ENCODE data around the gene FOXN3.
"Not testable (repeated sequence)": the region's sequence is repeated elsewhere in the genome, so short reads cannot be mapped to it uniquely, and the experiment has no call there.

Gene FOXN3

GRCh38 chr14:89267163-89267562, 149.9 kb downstream of the FOXN3 start:
- no peak for DNase-seq

DNA sequence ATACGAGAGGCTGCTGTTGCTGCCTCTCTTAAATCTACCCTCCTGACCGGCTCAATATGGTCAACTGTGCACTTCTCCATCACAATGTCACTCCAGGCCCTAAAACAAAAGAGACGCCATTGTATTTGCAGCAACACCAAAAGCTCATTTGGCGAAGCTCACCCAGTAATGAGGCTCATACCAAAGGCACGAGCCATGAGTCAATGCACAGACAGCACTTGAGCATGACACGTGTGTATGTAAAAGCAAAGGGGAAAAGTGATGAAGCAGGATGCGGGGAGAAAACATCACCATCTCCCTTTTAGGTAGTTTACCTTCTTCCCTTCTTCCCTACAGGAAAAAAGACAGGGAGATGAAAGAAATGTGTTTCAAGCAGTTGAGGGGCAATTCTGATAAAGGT, 150.3 kb downstream of the FOXN3 start:
- DNase-seq = no peak

DNA sequence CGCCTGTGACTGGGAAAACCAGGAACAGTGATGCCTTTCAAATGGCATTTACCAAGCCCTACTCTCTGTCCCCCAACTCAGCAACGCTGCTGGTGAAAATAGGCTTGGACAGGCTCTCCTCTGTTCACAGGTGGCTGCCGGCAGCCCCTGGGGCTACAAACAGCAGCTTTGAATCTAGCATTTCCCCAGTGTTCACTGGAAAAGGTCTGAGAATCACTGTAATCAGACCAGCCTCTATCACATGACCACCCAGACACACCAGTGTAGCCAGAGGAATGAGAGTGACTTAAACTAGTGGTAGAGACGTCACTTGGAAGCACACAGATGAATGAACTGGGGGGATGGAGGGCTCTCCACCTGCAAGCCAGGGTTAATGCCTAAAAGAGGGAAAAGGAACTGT, 151.8 kb downstream of the FOXN3 start:
- DNase-seq = no peak

GRCh38 chr14:89264196-89264800, 152.7 kb downstream of the FOXN3 start:
- DNase-seq = no peak

DNA sequence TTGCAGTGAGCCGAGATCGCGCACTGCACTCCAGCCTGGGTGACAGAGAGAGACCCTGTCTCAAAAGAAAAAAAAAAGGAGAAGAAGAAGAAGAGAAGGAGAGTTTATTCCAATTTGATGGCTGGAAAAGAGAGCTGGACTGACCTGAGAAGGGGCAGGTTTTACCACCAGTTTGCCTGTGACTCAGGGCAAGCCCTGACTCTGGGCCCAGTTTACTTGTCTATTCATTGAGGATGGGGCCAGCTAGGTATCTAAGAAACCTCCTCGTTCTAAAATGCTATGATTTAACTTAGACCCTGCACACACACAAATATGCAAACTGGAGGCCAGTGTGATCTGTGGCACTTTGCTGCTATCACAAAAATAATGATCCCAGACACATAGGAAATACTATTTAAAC, 155.0 kb downstream of the FOXN3 start:
- DNase-seq = no peak

- no peak for DNase-seq
Measured at GRCh38 chr14:89260898-89261297, 156.1 kb downstream of the FOXN3 start.

GRCh38 chr14:89259951-89260609, 157.0 kb downstream of the FOXN3 start:
- DNase-seq = no peak

- no peak for DNase-seq
Measured at GRCh38 chr14:89258728-89259273, 158.2 kb downstream of the FOXN3 start.

- no peak for DNase-seq
Measured at GRCh38 chr14:89256951-89257350, 160.1 kb downstream of the FOXN3 start.

DNA sequence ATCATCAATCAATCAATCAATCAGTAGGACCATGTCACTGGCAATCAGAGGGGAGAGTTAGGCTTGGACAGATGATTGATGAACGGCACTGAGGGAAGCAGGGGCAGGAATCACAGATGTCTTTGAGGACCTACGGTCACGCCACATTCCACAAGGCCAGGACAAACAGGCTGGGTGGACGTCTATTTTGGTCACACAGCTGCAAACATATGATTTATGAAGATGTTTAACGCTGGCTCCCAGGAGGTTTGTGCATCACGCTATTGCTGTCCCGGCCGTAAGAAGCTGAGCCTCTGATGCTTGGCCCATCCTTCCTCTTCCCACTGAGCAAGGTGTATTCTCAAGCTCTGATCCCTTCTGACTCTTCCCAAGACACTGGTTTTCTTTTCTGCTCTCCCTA, 160.8 kb downstream of the FOXN3 start:
- DNase-seq = no peak

DNA sequence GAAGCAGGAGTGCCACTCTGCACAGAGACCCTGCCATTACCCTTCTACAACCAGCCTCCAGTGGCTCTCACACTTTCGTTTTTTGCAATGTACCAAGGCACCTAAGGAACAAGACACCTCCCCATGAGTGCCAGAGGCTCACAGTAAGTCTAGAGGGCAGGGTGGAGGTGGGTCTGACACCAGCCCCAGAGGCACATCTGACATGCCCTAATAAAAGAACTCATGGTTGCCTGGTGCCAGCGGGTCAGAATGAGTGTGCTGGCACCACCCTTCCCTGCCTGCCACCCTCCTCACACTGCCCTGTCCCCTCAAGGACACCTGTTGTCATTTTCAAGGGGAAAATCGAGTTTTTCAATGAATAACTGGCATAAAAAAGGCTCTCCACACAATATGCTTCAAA, 161.2 kb downstream of the FOXN3 start:
- no peak for DNase-seq

- no peak for DNase-seq
Measured at GRCh38 chr14:89255012-89255411, 162.0 kb downstream of the FOXN3 start.

GRCh38 chr14:89254166-89254909, 162.7 kb downstream of the FOXN3 start:
- DNase-seq = peak; percentile 66 to 69

DNA sequence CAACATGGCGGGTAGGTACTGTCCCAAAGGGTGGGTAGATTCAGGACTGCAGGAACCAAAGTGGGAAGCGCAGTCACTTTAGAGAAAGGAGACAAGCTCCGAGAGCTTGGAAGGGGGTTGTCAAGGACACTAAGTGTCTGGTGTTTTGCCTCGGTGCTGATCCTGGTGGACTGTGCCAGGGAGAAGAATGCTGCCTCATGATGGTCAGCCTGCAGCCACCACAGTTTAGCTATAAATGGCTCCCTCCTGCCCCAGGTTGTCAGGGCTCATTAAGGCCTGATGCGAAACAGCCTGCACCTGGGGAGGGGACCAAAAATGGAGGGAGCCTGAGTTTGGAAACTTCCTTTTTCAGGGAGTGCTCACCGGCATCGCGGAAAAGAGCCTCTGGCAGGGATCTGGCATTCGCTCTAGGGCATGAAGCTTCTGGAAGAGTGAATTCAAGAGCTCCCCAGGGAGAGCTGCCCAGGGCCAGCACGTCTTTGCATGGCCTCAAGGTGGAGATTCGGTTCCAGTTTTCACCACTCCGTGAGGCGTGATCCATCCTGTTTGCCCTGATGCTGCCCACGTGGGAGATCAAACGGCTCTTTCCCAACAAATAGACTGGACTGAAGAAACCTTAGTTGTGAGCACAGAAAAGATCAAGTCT, 164.0 kb downstream of the FOXN3 start:
- DNase-seq = peak in 1 of 2 experiments; percentile 21

GRCh38 chr14:89251061-89251460, 166.0 kb downstream of the FOXN3 start:
- DNase-seq = no peak

GRCh38 chr14:89250655-89250975, 166.4 kb downstream of the FOXN3 start:
- not testable (repeated sequence) for DNase-seq

DNA sequence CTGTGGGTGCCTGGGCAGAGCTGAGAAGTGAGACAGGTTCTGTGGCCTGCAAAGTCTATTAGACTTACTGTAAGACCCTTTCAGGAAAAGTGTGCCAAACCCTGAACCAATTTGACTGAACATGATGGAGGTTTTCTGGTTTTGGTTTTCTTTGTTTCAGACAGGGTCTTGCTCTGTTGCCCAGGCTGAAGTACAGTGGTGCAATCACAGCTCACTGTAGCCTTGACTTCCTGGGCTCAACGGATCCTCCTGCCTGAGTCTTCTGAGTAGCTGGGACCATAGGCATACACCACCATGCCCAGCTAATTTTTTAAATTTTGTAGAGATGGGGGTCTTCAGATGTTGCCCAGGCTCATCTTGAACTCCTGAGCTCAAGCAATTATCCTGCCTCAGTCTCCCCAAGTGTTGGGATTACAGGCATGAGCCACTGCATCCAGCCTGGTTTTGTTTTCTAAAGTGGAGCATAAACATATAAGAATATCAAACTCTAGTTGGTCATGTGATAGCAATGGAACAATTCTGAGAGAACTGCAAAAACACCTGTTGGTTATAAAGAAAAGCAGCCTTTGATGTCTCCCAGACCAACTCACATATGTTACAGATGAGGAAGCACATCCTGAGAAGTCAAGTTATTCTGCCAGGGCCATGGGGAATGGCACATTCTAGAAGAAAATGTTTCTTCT, 166.9 kb downstream of the FOXN3 start:
- DNase-seq = no peak

GRCh38 chr14:89249065-89249695, 167.9 kb downstream of the FOXN3 start:
- peak; percentile 21 to 47 for DNase-seq

DNA sequence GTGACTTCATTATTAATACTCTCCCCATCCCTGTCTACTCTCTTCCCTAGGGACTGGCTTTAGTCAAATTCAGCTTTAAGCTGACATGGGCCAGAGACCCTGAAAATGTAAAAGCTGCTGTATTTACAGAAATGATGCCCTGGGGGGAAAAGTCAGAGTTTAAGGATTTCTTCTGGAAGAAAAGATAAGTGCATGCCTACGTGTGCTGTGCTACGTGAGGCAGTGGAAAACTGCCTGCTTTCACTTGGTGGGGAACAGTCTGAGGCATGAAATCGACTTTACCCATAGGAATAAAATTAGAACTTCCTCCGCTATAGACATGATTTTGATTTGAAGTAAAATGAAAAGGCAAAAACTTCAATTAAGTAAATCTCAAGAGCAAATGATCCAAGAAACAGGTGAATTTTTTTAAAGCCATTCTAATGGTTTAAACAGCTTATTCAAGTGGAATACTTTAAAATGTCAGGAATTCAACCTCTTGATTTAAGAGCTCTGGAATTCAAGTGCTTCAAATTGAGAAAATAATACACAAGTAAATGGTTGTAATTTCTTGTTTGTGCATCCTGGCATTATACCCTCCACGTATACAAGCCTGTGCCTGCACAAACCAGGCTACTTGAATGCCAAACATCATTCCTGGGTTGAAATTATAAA, 168.5 kb downstream of the FOXN3 start:
- DNase-seq = no peak

- DNase-seq = no peak
Measured at GRCh38 chr14:89247457-89248122, 169.4 kb downstream of the FOXN3 start.

- no peak for DNase-seq
Measured at GRCh38 chr14:89246290-89246689, 170.7 kb downstream of the FOXN3 start.
